SK-N-SH treated with all-trans-retinoic acid at 6 μM for 48 hours (cell line): ENCODE data around the gene NFIX.

Experiments
- OSR1 ChIP-seq: fragments of 250-450 bp; sonication (Bioruptor Pico); IDR thresholded peaks from 2 replicates; pipeline ENCODE4 v1.8.0; 2022; ENCODE audit warnings: moderate library complexity, mild to moderate bottlenecking, inconsistent platforms
- TCF4 ChIP-seq: fragments of 250-450 bp; sonication (Bioruptor Pico); IDR thresholded peaks from 2 replicates; pipeline ENCODE4 v1.8.0; 2021; ENCODE audit warnings: mild to moderate bottlenecking, moderate library complexity, borderline replicate concordance
- ZFP30 ChIP-seq: fragments of 450-650 bp; formaldehyde crosslinking; IDR thresholded peaks from 2 replicates; pipeline ENCODE4 v1.5.0; 2022; ENCODE audit warnings: mild to moderate bottlenecking, moderate library complexity

DNA sequence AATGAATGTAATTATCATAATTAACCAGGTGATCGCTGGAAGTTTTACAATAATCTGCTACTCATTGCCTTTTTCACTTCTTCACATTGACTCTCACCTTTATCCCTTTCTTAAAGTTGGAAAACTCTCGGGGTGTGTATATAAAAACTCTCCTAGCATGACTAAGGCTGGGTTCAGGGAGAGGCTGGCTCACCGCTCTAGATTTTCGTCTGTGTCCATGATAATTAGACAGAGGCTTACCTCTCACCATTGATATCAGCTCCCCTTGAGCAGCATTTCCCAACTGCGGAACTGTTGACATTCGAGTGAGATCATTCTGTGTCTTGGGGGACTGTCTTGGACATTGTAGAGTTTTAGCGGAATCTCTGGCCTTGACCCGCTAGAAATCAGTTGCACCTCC is 39.4 kb downstream of the NFIX start:
- TF ChIP-seq OSR1 (CRISPR knock-in tag): no peak
- no peak for TF ChIP-seq ZFP30 (CRISPR knock-in tag)
- no peak for TF ChIP-seq TCF4 (CRISPR knock-in tag)
